Kidney (tissue), 14 donors: ENCODE results near the gene CTXN1. TPM values are rescaled to one million over a fixed set of nuclear protein-coding genes. Genes with fewer than 3 reads are reported as not detected.
"Not testable (repeated sequence)": the region's sequence is repeated elsewhere in the genome, so short reads cannot be mapped to it uniquely, and the experiment has no call there.

Source experiments
- DNase-seq, 5 donors: peaks; one replicate each; pipeline ENCODE4 v3.0.0-alpha.2; 2013 to 2020
- FAIRE-seq: peaks from 2 replicates; lab custom pipeline; 2012; peaks lifted over from hg19 to GRCh38; lab: Jason Lieb, UNC
- H3K27ac ChIP-seq, 2 donors: one replicate each; pipeline ENCODE4 v1.7.0; 2013; ENCODE audit warnings: low read depth in 2 of 2, low read length in 2 of 2, inconsistent platforms in 1 of 2
- H3K27me3 ChIP-seq: one replicate; pipeline ENCODE4 v1.7.1; 2013; ENCODE audit warnings: low read length, inconsistent platforms; ENCODE audit not compliant: control insufficient read depth, insufficient read depth
- H3K36me3 ChIP-seq, 3 donors: one replicate each; pipeline versions ENCODE4 v1.7.0 to v1.7.1; 2013; ENCODE audit warnings: low read length in 3 of 3, control low read depth in 1 of 3, inconsistent platforms in 1 of 3; ENCODE audit not compliant: insufficient read depth in 3 of 3, control insufficient read depth in 2 of 3
- H3K4me1 ChIP-seq, 3 donors: one replicate each; pipeline versions ENCODE4 v1.7.0 to v1.7.1; 2013; ENCODE audit warnings: low read length in 3 of 3, inconsistent platforms in 1 of 3, low read depth in 1 of 3; ENCODE audit not compliant: control insufficient read depth in 2 of 3, insufficient read depth in 2 of 3
- H3K4me3 ChIP-seq, 3 donors: one replicate each; pipeline versions ENCODE4 v1.7.0 to v1.8.1; 2013; ENCODE audit warnings: low read length in 3 of 3, control low read depth in 1 of 3, inconsistent platforms in 1 of 3
- H3K9ac ChIP-seq, 3 donors: one replicate each; pipeline versions ENCODE4 v1.7.0 to v1.7.1; 2013; ENCODE audit warnings: low read length in 3 of 3, control low read depth in 1 of 3, inconsistent platforms in 1 of 3
- H3K9me3 ChIP-seq, 3 donors: one replicate each; pipeline versions ENCODE4 v1.7.0 to v1.7.1; 2013; ENCODE audit warnings: low read length in 3 of 3, control low read depth in 1 of 3, inconsistent platforms in 1 of 3; ENCODE audit not compliant: control insufficient read depth in 2 of 3, insufficient read depth in 1 of 3
- CTCF ChIP-seq: IDR thresholded peaks from 3 replicates; pipeline ENCODE4 v1.5.1; 2012; ENCODE audit warnings: mild to moderate bottlenecking, moderate library complexity, borderline replicate concordance; ENCODE audit not compliant: insufficient read depth; ENCODE audit errors: extremely low read depth
- intact Hi-C: fragments of 100-400 bp; cut with DNase I; formaldehyde crosslinking; loops from one replicate; pipeline ENCODE4 v1.11.1; 2022
- polyA plus RNA-seq: library from polyadenylated mRNA; stranded (reverse); fragments of 350-450 nt; fragmentation: Illumina TruSeq; extraction: RNeasy Lipid Tissue Mini Kit (QIAGEN cat#74804); gene quantifications from one replicate; pipeline ENCODE4 v1.2.3, GENCODE V29; 2014; ENCODE audit warnings: low read depth, low replicate concordance; ENCODE audit not compliant: insufficient read depth
- total RNA-seq: library from RNA; stranded (reverse); fragmentation: NEBNext Ultra II Directional; extraction: Animal tissue kit (Norgen Biotek cat#: 25700); gene quantifications from one replicate; pipeline ENCODE4 v1.2.1, GENCODE V29; 2021
- donor health status: control.
- donor health status: control.
- donor health status: control.
- donor health status: control.
- donor health status: control.
- donor health status: DM: yes; HTN: yes; CAD: no.
- donor health status: Normal renal cell carcinoma (clear cell type).

CTXN1 gene
- total and polyA plus RNA-seq, 2 donors from 2014 or later: 8.9 to 25.9 TPM

GRCh38 chr19:7961920-7962626, 36.1 kb upstream of the CTXN1 start:
- no peak overlapping the region for H3K9ac ChIP-seq
- H3K27ac ChIP-seq: peak overlapping the region; percentile 81 to 84
- no peaks in the 10 kb centered on the region for H3K27me3 ChIP-seq
- FAIRE-seq: peak; percentile 93
- H3K4me1 ChIP-seq: peaks cover 0 to 22% (median 10%) of the 10 kb centered on the region in 3 donors
- no peak for TF ChIP-seq CTCF
- H3K4me3 ChIP-seq: no peak overlapping the region
- no peaks in the 10 kb centered on the region for H3K9me3 ChIP-seq
- peaks cover 0 to 21% (median 11%) of the 10 kb centered on the region in 3 donors for H3K36me3 ChIP-seq
- DNase-seq: peak in 2 of 5 donors; percentile 46 to 56
- intact Hi-C loops: no loop called here

GRCh38 chr19:7961082-7961481, 35.1 kb upstream of the CTXN1 start:
- peaks cover 0 to 22% (median 10%) of the 10 kb centered on the region in 3 donors for H3K4me1 ChIP-seq
- H3K27ac ChIP-seq: peak overlapping the region; percentile 41 to 80
- H3K9me3 ChIP-seq, intact Hi-C loops, H3K27me3 ChIP-seq, H3K4me3 ChIP-seq, FAIRE-seq, DNase-seq: not testable (repeated sequence)
- H3K9ac ChIP-seq: peak overlapping the region in 1 of 3 donors; percentile 53
- peaks cover 0 to 12% (median 3%) of the 10 kb centered on the region in 3 donors for H3K36me3 ChIP-seq

GRCh38 chr19:7959211-7959610, 33.3 kb upstream of the CTXN1 start:
- Histone ChIP-seq H3K27ac (no peak overlapping the region), H3K4me3 (no peak overlapping the region), H3K9me3 (no peaks in the 10 kb centered on the region), H3K4me1 (peaks cover 0 to 22% (median 10%) of the 10 kb centered on the region in 3 donors), H3K36me3 (peaks cover 0 to 5% (median 0%) of the 10 kb centered on the region in 3 donors), H3K27me3 (no peaks in the 10 kb centered on the region), H3K9ac (no peak overlapping the region)
- DNase-seq (no peak), FAIRE-seq (no peak)
- no peak for TF ChIP-seq CTCF
- intact Hi-C loops: no loop called here

- no peak overlapping the region for H3K4me3 ChIP-seq
- H3K9ac ChIP-seq: no peak overlapping the region
- DNase-seq (no peak), FAIRE-seq (no peak)
- no peaks in the 10 kb centered on the region for H3K9me3 ChIP-seq
- no peaks in the 10 kb centered on the region for H3K27me3 ChIP-seq
- intact Hi-C loops: no loop called here
- no peak for TF ChIP-seq CTCF
- H3K27ac ChIP-seq: no peak overlapping the region
- H3K36me3 ChIP-seq: no peaks in the 10 kb centered on the region
- peaks cover 0 to 3% (median 1%) of the 10 kb centered on the region in 3 donors for H3K4me1 ChIP-seq
Observed at GRCh38 chr19:7955696-7956095, 29.8 kb upstream of the CTXN1 start.
